Neuronal stem cell (in vitro differentiated cells): ENCODE results near the gene UBXN10.

ENCODE experiments used
- DNase-seq: peaks from one replicate; pipeline ENCODE4 v3.0.0-alpha.2; 2013; ENCODE audit warnings: low spot score
- H2AFZ ChIP-seq: one replicate; pipeline ENCODE4 v1.6.1; 2013; ENCODE audit warnings: mild to moderate bottlenecking, low read length, inconsistent platforms
- H2AK5ac ChIP-seq: 2 replicates; pipeline ENCODE4 v1.6.1; 2013; ENCODE audit warnings: low read depth, mild to moderate bottlenecking, inconsistent platforms, low read length, moderate library complexity, mixed read lengths
- H2BK120ac ChIP-seq: 2 replicates; pipeline ENCODE4 v1.6.1; 2013; ENCODE audit warnings: low read depth, mild to moderate bottlenecking, inconsistent platforms, low read length, moderate library complexity, mixed read lengths
- H2BK12ac ChIP-seq: one replicate; pipeline ENCODE4 v1.6.1; 2013; ENCODE audit warnings: low read length, inconsistent platforms
- H2BK15ac ChIP-seq: 2 replicates; pipeline ENCODE4 v1.6.1; 2013; ENCODE audit warnings: mild to moderate bottlenecking, low read length, inconsistent platforms, mixed read lengths
- H2BK5ac ChIP-seq: one replicate; pipeline ENCODE4 v1.6.1; 2013; ENCODE audit warnings: inconsistent platforms, mild to moderate bottlenecking, low read length, moderate library complexity
- H3K14ac ChIP-seq: one replicate; pipeline ENCODE4 v1.6.1; 2013; ENCODE audit warnings: low read length, inconsistent platforms
- H3K18ac ChIP-seq: 2 replicates; pipeline ENCODE4 v1.6.1; 2013; ENCODE audit warnings: low read length, inconsistent platforms
- H3K23ac ChIP-seq: 2 replicates; pipeline ENCODE4 v1.6.1; 2013; ENCODE audit warnings: low read depth, mild to moderate bottlenecking, mixed read lengths, low read length, inconsistent platforms; ENCODE audit not compliant: poor library complexity
- H3K27ac ChIP-seq: replicated peaks from 3 replicates; pipeline ENCODE4 v1.5.1; 2013; ENCODE audit warnings: low read length, inconsistent platforms
- H3K27me3 ChIP-seq, 3 experiments: 2 replicates each; pipeline ENCODE4 v1.6.1; 2013; ENCODE audit warnings: low read length in 3 of 3, mild to moderate bottlenecking in 2 of 3, inconsistent platforms in 1 of 3, low read depth in 1 of 3, mixed read lengths in 1 of 3, moderate library complexity in 1 of 3; ENCODE audit not compliant: control insufficient read depth in 3 of 3, insufficient read depth in 3 of 3
- H3K36me3 ChIP-seq, 2 donors: replicated peaks in 1 of 2; 2 replicates each; pipeline ENCODE4 v1.6.1; 2013; ENCODE audit warnings: low read length in 2 of 2; ENCODE audit not compliant: control insufficient read depth in 2 of 2, insufficient read depth in 2 of 2
- H3K4ac ChIP-seq: 2 replicates; pipeline ENCODE4 v1.6.1; 2013; ENCODE audit warnings: inconsistent platforms, mild to moderate bottlenecking, low read length, moderate library complexity
- H3K4me1 ChIP-seq, 2 donors: 1 replicate in 1 of 2; 2 replicates in 1 of 2; pipeline ENCODE4 v1.6.1; 2013; ENCODE audit warnings: low read length in 2 of 2, low read depth in 1 of 2; ENCODE audit not compliant: control insufficient read depth in 2 of 2, insufficient read depth in 1 of 2
- H3K4me2 ChIP-seq: one replicate; pipeline ENCODE4 v1.6.1; 2013; ENCODE audit warnings: mild to moderate bottlenecking, low read length, inconsistent platforms; ENCODE audit not compliant: insufficient read depth, poor library complexity, severe bottlenecking
- H3K4me3 ChIP-seq, 2 donors: 2 replicates each; pipeline ENCODE4 v1.5.1; 2013; ENCODE audit warnings: low read length in 2 of 2, mild to moderate bottlenecking in 2 of 2, inconsistent platforms in 1 of 2, moderate library complexity in 1 of 2
- H3K79me1 ChIP-seq: one replicate; pipeline ENCODE4 v1.6.1; 2013; ENCODE audit warnings: low read depth, mild to moderate bottlenecking, inconsistent platforms, low read length, moderate library complexity
- H3K9ac ChIP-seq: one replicate; pipeline ENCODE4 v1.6.1; 2013; ENCODE audit warnings: mild to moderate bottlenecking, low read depth, low read length, inconsistent platforms; ENCODE audit not compliant: poor library complexity
- H3K9me3 ChIP-seq, 2 donors: replicated peaks in 1 of 2; 2 replicates each; pipeline versions ENCODE3 to v1.6.1; 2013; ENCODE audit warnings: low read length in 2 of 2, mild to moderate bottlenecking in 2 of 2, inconsistent platforms in 1 of 2, low read depth in 1 of 2, mixed read lengths in 1 of 2, moderate library complexity in 1 of 2; ENCODE audit not compliant: control insufficient read depth in 2 of 2, insufficient read depth in 1 of 2
- H4K8ac ChIP-seq: one replicate; pipeline ENCODE4 v1.6.1; 2013; ENCODE audit warnings: low read depth, mild to moderate bottlenecking, inconsistent platforms, low read length, moderate library complexity
- H4K91ac ChIP-seq: one replicate; pipeline ENCODE4 v1.6.1; 2013; ENCODE audit warnings: low read length, low read depth, mild to moderate bottlenecking, inconsistent platforms; ENCODE audit not compliant: poor library complexity
- WGBS, 2 donors: extraction: QIAGEN DNeasy Blood & Tissue Kit; methylation state at CpG; one replicate each; pipeline ENCODE4 v1.1.7; 2013; ENCODE audit warnings: missing lambda C conversion rate in 2 of 2, mixed read lengths in 1 of 2; ENCODE audit not compliant: insufficient read length in 2 of 2, insufficient replicate concordance in 1 of 2; ENCODE audit errors: extremely low coverage in 2 of 2; 5-methylcytosine and 5-hydroxymethylcytosine counted together

Gene UBXN10

GRCh38 chr1:20240012-20240411 lies 54.1 kb downstream of the UBXN10 start:
- H2BK12ac ChIP-seq: no peak overlapping the region
- no peak overlapping the region for H3K23ac ChIP-seq
- no CpG with 5 or more reads among the region's 2 CpGs for WGBS, 2 donors
- H4K91ac ChIP-seq: no peak overlapping the region
- no peak overlapping the region for H2AFZ ChIP-seq
- no peak overlapping the region for H3K14ac ChIP-seq
- no peak for DNase-seq
- peaks cover 0 to 3% of the 10 kb centered on the region in 2 donors for H3K4me1 ChIP-seq
- H2BK5ac ChIP-seq: no peak overlapping the region
- no peak overlapping the region for H3K18ac ChIP-seq
- H3K4ac ChIP-seq: no peak overlapping the region
- no peak overlapping the region for H4K8ac ChIP-seq
- no peak overlapping the region for H3K4me3 ChIP-seq
- H3K9ac ChIP-seq: no peak overlapping the region
- H3K27ac ChIP-seq: no peak overlapping the region
- no peak overlapping the region for H2BK120ac ChIP-seq
- no peaks in the 10 kb centered on the region for H3K9me3 ChIP-seq
- no peak overlapping the region for H2BK15ac ChIP-seq
- no peak overlapping the region for H3K4me2 ChIP-seq
- no peaks in the 10 kb centered on the region for H3K27me3 ChIP-seq
- no peaks in the 10 kb centered on the region for H3K79me1 ChIP-seq
- H2AK5ac ChIP-seq: no peak overlapping the region
- H3K36me3 ChIP-seq: no peaks in the 10 kb centered on the region

DNA sequence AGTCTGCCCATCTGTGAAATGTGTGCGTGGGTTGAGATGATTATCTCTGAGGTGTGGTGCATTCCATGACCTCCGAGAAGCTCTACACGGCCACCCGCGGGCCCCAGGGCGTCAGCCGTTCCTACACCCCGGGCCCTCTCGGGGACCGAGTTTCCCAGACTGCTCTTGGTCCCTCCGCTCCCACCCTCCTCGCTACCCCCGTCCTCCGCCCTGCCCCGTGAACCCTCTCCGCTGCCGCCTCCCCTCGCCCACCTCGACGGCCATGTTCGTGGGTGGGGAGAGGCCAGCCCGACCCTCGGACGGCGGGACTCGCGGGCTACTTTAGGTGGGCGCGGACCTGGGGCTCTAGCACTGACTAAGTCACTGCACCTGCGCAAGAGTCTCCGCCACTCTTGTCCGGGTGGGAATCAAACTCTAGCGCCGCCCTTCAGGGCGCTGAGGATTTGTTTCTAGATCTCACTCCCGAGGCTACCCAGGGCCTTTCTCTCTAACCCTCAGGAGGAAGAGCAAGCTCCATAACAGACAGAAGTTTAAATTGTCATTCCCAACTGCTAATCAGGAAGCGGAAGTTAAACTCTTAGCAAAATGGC lies 57.1 kb downstream of the UBXN10 start:
- H3K14ac ChIP-seq: no peak overlapping the region

More for the DNA sequence above, 57.1 kb downstream of the UBXN10 start:
- WGBS, 2 donors: no CpG with 5 or more reads among the region's 37 CpGs
- Histone ChIP-seq H4K91ac (no peak overlapping the region), H2AK5ac (no peak overlapping the region), H2BK120ac (no peak overlapping the region), H2BK12ac (no peak overlapping the region), H3K9ac (no peak overlapping the region), H3K36me3 (no peaks in the 10 kb centered on the region), H3K27me3 (peaks cover 0 to 4% (median 0%) of the 10 kb centered on the region in 3 experiments), H2BK5ac (no peak overlapping the region), H3K27ac (no peak overlapping the region), H2BK15ac (no peak overlapping the region), H3K4me1 (peaks cover 0 to 2% of the 10 kb centered on the region in 2 donors), H3K9me3 (peaks cover 0 to 3% of the 10 kb centered on the region in 2 donors), H4K8ac (no peak overlapping the region), H3K4ac (no peak overlapping the region), H2AFZ (no peak overlapping the region), H3K18ac (no peak overlapping the region), H3K79me1 (no peaks in the 10 kb centered on the region), H3K23ac (no peak overlapping the region), H3K4me2 (no peak overlapping the region), H3K4me3 (no peak overlapping the region)
- DNase-seq: no peak
